ENCODE measurements around the gene ARHGAP24.
"Not testable (repeated sequence)": the region's sequence is repeated elsewhere in the genome, so short reads cannot be mapped to it uniquely, and the experiment has no call there.

Gene ARHGAP24

DNA sequence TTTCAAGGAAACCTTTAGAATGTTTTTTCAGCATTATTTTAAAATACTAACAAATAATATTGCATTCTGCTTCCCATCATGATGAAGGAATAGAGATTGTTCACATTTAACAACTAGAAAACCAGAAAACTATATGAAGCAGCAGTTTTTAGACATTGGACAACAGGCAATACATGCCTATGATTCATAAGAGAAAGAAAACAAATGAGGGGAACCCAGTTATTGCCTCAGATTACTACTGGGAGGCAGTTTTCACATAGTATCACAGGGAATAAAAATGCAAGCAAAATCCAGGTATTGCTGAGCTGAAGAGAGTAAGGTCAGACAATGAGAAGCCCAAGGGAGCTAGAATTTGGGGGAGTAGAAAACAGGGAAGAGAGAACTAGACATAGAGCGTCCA, 511.3 kb downstream of the ARHGAP24 start:
- H3K9me3 Mint-ChIP-seq, result peaks cover 10% of the 10 kb centered on the region
- no peak for DNase-seq (ENCODE audit: low spot score in 2 of 2)

DNA sequence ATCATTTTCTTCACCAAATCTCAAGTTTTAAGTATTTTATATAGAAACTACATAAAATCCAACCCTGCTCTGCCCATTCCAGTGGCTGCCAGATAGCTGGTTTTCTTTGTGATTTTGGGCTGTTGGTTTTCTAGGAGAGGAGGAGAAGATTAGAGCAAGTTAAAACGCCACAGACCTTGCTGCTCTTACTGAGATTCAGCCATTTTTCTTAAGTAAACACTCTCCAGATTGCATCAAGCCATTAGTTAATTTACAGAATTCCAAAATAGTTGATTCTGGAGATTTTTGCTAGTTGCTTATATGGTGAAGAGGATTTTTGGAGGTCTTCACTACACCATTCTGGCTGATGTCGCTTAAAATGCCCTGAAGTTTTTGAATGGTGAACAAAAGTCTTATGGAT, 518.7 kb downstream of the ARHGAP24 start:
- Mint-ChIP-seq H3K36me3 (no peaks in the 10 kb centered on the region), H3K4me3 (no peak overlapping the region), H3K27ac (no peak overlapping the region), H3K9me3 (peaks cover 6% of the 10 kb centered on the region), H3K4me1 (no peaks in the 10 kb centered on the region)
- no peak for DNase-seq (ENCODE audit: low spot score in 2 of 2)
- ATAC-seq, result no peak

More for the DNA sequence above, 511.3 kb downstream of the ARHGAP24 start:
- no peak for ATAC-seq
- H3K4me1 Mint-ChIP-seq, result no peaks in the 10 kb centered on the region
- no peaks in the 10 kb centered on the region for H3K36me3 Mint-ChIP-seq
- no peak overlapping the region for H3K4me3 Mint-ChIP-seq
- H3K27ac Mint-ChIP-seq, result no peak overlapping the region

- no peaks in the 10 kb centered on the region for H3K4me1 Mint-ChIP-seq
- peaks cover 6% of the 10 kb centered on the region for H3K9me3 Mint-ChIP-seq
- ATAC-seq (no peak), DNase-seq (ENCODE audit: low spot score in 2 of 2) (no peak)
- no peak overlapping the region for H3K4me3 Mint-ChIP-seq
- H3K36me3 Mint-ChIP-seq, result no peaks in the 10 kb centered on the region
- no peak overlapping the region for H3K27ac Mint-ChIP-seq
These were observed 519.6 kb downstream of the ARHGAP24 start for GRCh38 chr4:85994576-85994975.

GRCh38 chr4:85995361-85995760, 520.4 kb downstream of the ARHGAP24 start:
- DNase-seq (ENCODE audit: low spot score in 2 of 2), result no peak
- ATAC-seq, result peak; percentile 32
- Mint-ChIP-seq H3K36me3 (no peaks in the 10 kb centered on the region), H3K9me3 (peaks cover 6% of the 10 kb centered on the region), H3K4me3 (no peak overlapping the region), H3K4me1 (no peaks in the 10 kb centered on the region), H3K27ac (no peak overlapping the region)

GRCh38 chr4:86001591-86001990, 526.6 kb downstream of the ARHGAP24 start:
- no peak overlapping the region for H3K27ac Mint-ChIP-seq
- H3K4me1 Mint-ChIP-seq, result no peaks in the 10 kb centered on the region
- no peak overlapping the region for H3K4me3 Mint-ChIP-seq
- H3K36me3 Mint-ChIP-seq, result no peaks in the 10 kb centered on the region
- DNase-seq (ENCODE audit: low spot score in 2 of 2) (no peak), ATAC-seq (no peak)
- peaks cover 10% of the 10 kb centered on the region for H3K9me3 Mint-ChIP-seq

GRCh38 chr4:86004030-86004429, 529.1 kb downstream of the ARHGAP24 start:
- Mint-ChIP-seq H3K4me1 (no peaks in the 10 kb centered on the region), H3K4me3 (no peak overlapping the region), H3K36me3 (no peaks in the 10 kb centered on the region), H3K9me3 (peaks cover 7% of the 10 kb centered on the region), H3K27ac (no peak overlapping the region)
- DNase-seq (ENCODE audit: low spot score in 2 of 2) (no peak), ATAC-seq (no peak)

DNA sequence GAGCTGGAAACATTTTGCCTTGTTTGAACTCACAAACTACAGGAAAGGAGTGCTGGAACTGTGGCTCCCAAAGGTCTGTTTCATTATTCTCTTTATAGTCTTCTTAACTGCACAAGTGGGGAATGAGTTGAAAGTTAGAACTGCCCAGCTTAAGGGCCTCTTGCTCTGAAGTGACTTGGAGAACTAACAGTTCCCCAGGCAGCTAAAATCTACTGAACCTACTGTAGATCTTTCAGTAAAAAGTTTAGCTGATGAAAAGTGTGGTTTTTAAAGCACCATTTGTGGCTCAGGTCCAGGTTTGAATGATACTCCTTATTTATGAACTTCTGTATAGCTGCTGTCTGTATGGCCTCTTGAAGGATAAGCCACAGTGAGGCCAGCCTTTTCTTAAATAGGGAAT, 531.1 kb downstream of the ARHGAP24 start:
- ATAC-seq, result no peak
- Mint-ChIP-seq H3K4me1 (no peaks in the 10 kb centered on the region), H3K27ac (no peak overlapping the region), H3K4me3 (no peak overlapping the region), H3K36me3 (no peaks in the 10 kb centered on the region), H3K9me3 (peaks cover 7% of the 10 kb centered on the region)
- DNase-seq (ENCODE audit: low spot score in 2 of 2), result no peak

GRCh38 chr4:86007042-86007441, 532.1 kb downstream of the ARHGAP24 start:
- no peak overlapping the region for H3K4me3 Mint-ChIP-seq
- H3K36me3 Mint-ChIP-seq, result no peaks in the 10 kb centered on the region
- no peaks in the 10 kb centered on the region for H3K4me1 Mint-ChIP-seq
- ATAC-seq (no peak), DNase-seq (ENCODE audit: low spot score in 2 of 2) (no peak)
- H3K9me3 Mint-ChIP-seq, result peaks cover 7% of the 10 kb centered on the region
- no peak overlapping the region for H3K27ac Mint-ChIP-seq

GRCh38 chr4:86011117-86011516, 536.2 kb downstream of the ARHGAP24 start:
- Mint-ChIP-seq H3K4me1 (no peaks in the 10 kb centered on the region), H3K36me3 (no peaks in the 10 kb centered on the region), H3K27ac (no peak overlapping the region), H3K9me3 (peaks cover 3% of the 10 kb centered on the region), H3K4me3 (no peak overlapping the region)
- ATAC-seq, result no peak
- no peak for DNase-seq (ENCODE audit: low spot score in 2 of 2)

GRCh38 chr4:86013621-86014020, 538.7 kb downstream of the ARHGAP24 start:
- no peak overlapping the region for H3K4me3 Mint-ChIP-seq
- DNase-seq (ENCODE audit: low spot score in 2 of 2) (no peak), ATAC-seq (no peak)
- H3K36me3 Mint-ChIP-seq, result no peaks in the 10 kb centered on the region
- peaks cover 3% of the 10 kb centered on the region for H3K9me3 Mint-ChIP-seq
- no peak overlapping the region for H3K27ac Mint-ChIP-seq
- H3K4me1 Mint-ChIP-seq, result no peaks in the 10 kb centered on the region

DNA sequence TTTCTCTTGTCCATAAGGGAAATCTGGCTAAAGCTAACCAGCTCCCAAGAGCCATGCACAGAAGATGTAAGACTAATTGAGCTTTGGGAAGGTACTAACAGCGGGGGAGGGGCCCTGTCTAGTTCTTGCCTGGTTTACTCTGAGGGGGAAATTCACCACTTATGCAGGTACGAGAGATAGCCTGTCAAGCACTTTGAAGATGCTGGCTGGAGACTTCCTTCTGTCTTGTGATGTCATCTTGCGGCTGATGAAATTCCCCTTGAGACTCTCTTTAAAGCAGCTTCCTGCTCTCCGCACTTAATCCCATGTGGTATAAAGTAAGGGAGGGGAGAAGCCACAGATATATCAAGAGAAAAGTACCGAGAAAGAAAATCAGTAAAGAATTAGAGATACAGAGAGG, 539.6 kb downstream of the ARHGAP24 start:
- DNase-seq (ENCODE audit: low spot score in 2 of 2) (no peak), ATAC-seq (no peak)
- Mint-ChIP-seq H3K4me1 (no peaks in the 10 kb centered on the region), H3K36me3 (no peaks in the 10 kb centered on the region), H3K27ac (no peak overlapping the region), H3K9me3 (peaks cover 3% of the 10 kb centered on the region), H3K4me3 (no peak overlapping the region)

DNA sequence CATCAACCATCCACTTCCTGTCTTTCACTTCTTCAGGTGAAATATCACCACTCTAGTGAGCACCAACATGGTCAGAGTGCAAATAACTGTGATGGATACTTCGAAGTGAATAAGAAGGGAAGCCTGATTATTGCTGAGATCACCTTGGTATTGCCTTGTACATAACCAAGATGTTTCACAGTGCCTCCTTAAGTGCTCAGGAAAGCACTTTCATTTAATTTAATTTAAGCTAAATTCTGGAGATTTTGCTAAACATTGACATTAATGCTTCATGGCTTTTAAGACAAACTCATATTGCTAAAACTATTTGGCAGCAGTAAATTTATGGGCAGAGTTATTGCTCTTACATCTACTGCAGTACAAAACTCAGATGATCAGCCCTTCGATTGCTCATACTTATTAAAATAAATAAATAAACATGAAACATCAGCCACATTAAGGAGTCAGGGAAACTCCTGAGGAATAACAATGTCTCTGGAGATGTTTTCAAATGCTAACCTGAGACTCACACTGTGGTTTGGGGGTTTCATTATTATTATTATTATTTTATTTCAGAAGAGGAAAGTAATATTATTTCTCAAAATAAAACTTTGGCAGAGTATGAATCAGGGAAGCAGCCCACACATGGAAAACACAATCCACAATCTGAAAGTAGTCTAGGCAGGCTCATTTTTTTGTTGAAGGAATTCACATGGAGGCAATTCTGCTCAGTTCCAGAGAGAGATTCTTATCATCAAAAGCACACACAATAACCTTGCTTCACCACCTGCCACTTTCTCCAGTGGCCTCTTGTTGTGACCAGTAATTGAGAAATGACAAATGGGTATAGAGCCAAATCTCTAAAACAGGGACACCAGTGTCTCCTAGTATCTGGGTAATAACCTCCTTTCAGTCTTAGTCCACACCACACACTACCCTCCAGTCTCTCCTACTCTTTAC, 540.7 kb downstream of the ARHGAP24 start:
- H3K9me3 Mint-ChIP-seq, result peaks cover 3% of the 10 kb centered on the region
- H3K4me3 Mint-ChIP-seq, result no peak overlapping the region
- ATAC-seq, result no peak
- no peak for DNase-seq (ENCODE audit: low spot score in 2 of 2)
- no peak overlapping the region for H3K27ac Mint-ChIP-seq
- H3K4me1 Mint-ChIP-seq, result no peaks in the 10 kb centered on the region
- H3K36me3 Mint-ChIP-seq, result no peaks in the 10 kb centered on the region

DNA sequence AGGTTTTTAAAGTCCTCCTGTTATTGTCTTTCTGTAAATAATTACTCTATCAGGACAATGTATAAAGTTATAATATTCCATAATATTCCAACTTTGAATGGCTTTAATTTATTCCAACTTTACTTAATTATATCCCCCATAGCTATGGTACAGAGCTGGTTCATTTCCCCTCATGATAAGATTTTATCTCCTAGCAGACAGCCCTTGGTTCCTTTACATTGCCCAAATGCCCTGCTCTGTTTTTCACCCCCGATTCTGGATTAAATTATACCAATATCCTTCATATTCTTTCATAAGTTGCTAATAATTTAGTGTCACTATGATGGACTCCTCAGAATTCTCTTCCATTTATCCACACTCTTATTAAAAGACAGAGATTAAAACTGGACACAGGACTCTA, 544.4 kb downstream of the ARHGAP24 start:
- peaks cover 6% of the 10 kb centered on the region for H3K9me3 Mint-ChIP-seq
- DNase-seq (ENCODE audit: low spot score in 2 of 2) (no peak), ATAC-seq (no peak)
- no peaks in the 10 kb centered on the region for H3K36me3 Mint-ChIP-seq
- H3K4me3 Mint-ChIP-seq, result no peak overlapping the region
- no peak overlapping the region for H3K27ac Mint-ChIP-seq
- H3K4me1 Mint-ChIP-seq, result no peaks in the 10 kb centered on the region

DNA sequence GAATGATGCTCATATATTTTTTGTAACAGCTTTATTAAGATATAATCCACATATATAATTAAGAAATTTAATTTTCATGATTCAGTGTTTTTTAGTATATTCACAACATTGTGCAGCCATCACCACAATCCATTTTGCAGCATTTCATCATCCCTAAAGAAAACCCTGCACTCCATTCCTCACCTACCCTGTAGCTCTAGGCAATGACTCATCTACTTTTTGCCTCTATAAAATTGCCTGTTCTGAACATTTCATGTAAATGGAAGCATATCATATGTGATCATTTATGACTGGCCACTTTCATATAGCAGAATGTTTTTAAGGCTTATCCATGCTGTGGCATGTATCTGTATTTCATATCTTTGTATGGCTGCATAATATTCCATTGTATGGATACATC, 545.0 kb downstream of the ARHGAP24 start:
- Mint-ChIP-seq H3K27ac (no peak overlapping the region), H3K36me3 (no peaks in the 10 kb centered on the region), H3K9me3 (peaks cover 3% of the 10 kb centered on the region), H3K4me1 (no peaks in the 10 kb centered on the region), H3K4me3 (no peak overlapping the region)
- DNase-seq (ENCODE audit: low spot score in 2 of 2), result no peak
- no peak for ATAC-seq

- H3K9me3 Mint-ChIP-seq; H3K27ac Mint-ChIP-seq; H3K36me3 Mint-ChIP-seq; H3K4me1 Mint-ChIP-seq; H3K4me3 Mint-ChIP-seq; DNase-seq (ENCODE audit: low spot score in 2 of 2); ATAC-seq: not testable (repeated sequence)
These were observed 546.7 kb downstream of the ARHGAP24 start for GRCh38 chr4:86021671-86022070.

DNA sequence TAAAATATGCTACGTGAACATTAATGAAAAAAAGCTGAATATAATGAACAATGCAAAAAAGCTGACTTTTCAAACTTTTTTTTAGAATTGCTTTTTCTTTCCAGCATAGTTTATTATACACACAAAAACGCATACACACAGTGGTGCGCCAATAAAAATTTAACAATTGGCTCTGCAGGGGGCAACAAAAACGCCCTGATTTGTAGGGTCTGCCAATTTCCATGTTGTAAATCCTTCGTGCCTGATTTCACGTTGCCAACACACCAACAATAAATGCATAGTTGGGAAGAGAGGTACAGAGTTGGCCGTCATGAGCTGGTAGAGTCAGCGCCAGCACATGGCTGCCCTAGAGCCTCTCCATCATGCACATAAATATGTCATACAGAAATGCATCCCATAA, 551.8 kb downstream of the ARHGAP24 start:
- no peak overlapping the region for H3K4me3 Mint-ChIP-seq
- DNase-seq (ENCODE audit: low spot score in 2 of 2) (no peak), ATAC-seq (no peak)
- no peak overlapping the region for H3K27ac Mint-ChIP-seq
- H3K4me1 Mint-ChIP-seq, result no peaks in the 10 kb centered on the region
- H3K36me3 Mint-ChIP-seq, result no peaks in the 10 kb centered on the region
- peaks cover 8% of the 10 kb centered on the region for H3K9me3 Mint-ChIP-seq
